ENCODE data around the gene PTPN14.

Gene PTPN14

GRCh38 chr1:214458541-214458940, 92.9 kb downstream of the PTPN14 start:
- DNase-seq (ENCODE audit: low read depth in 2 of 3, low spot score in 2 of 3): no peak

- DNase-seq (ENCODE audit: low read depth in 2 of 3, low spot score in 2 of 3): no peak
These were observed 95.2 kb downstream of the PTPN14 start for GRCh38 chr1:214455971-214456867.

- no peak for DNase-seq (ENCODE audit: low read depth in 2 of 3, low spot score in 2 of 3)
These were observed 95.9 kb downstream of the PTPN14 start for GRCh38 chr1:214455479-214455878.

- DNase-seq (ENCODE audit: low read depth in 2 of 3, low spot score in 2 of 3): no peak
These were observed 96.6 kb downstream of the PTPN14 start for GRCh38 chr1:214454569-214455396.

GRCh38 chr1:214453109-214453722, 98.2 kb downstream of the PTPN14 start:
- no peak for DNase-seq (ENCODE audit: low read depth in 2 of 3, low spot score in 2 of 3)

- DNase-seq (ENCODE audit: low read depth in 2 of 3, low spot score in 2 of 3): no peak
These were observed 99.1 kb downstream of the PTPN14 start for GRCh38 chr1:214452152-214452784.

GRCh38 chr1:214451596-214451995, 99.8 kb downstream of the PTPN14 start:
- DNase-seq (ENCODE audit: low read depth in 2 of 3, low spot score in 2 of 3): no peak

GRCh38 chr1:214449371-214449770, 102.0 kb downstream of the PTPN14 start:
- DNase-seq (ENCODE audit: low read depth in 2 of 3, low spot score in 2 of 3): no peak

GRCh38 chr1:214448536-214448935, 102.9 kb downstream of the PTPN14 start:
- DNase-seq (ENCODE audit: low read depth in 2 of 3, low spot score in 2 of 3): no peak

GRCh38 chr1:214447557-214447871, 103.9 kb downstream of the PTPN14 start:
- no peak for DNase-seq (ENCODE audit: low read depth in 2 of 3, low spot score in 2 of 3)

- DNase-seq (ENCODE audit: low read depth in 2 of 3, low spot score in 2 of 3): no peak
These were observed 104.4 kb downstream of the PTPN14 start for GRCh38 chr1:214446772-214447556.

GRCh38 chr1:214445831-214446614, 105.4 kb downstream of the PTPN14 start:
- no peak for DNase-seq (ENCODE audit: low read depth in 2 of 3, low spot score in 2 of 3)

GRCh38 chr1:214445199-214445598, 106.2 kb downstream of the PTPN14 start:
- no peak for DNase-seq (ENCODE audit: low read depth in 2 of 3, low spot score in 2 of 3)

- no peak for DNase-seq (ENCODE audit: low read depth in 2 of 3, low spot score in 2 of 3)
These were observed 107.0 kb downstream of the PTPN14 start for GRCh38 chr1:214444182-214444939.

- no peak for DNase-seq (ENCODE audit: low read depth in 2 of 3, low spot score in 2 of 3)
These were observed 110.3 kb downstream of the PTPN14 start for GRCh38 chr1:214441119-214441518.

- DNase-seq (ENCODE audit: low read depth in 2 of 3, low spot score in 2 of 3): no peak
These were observed 111.0 kb downstream of the PTPN14 start for GRCh38 chr1:214440219-214440965.

GRCh38 chr1:214439352-214440119, 111.9 kb downstream of the PTPN14 start:
- peak in 1 of 3 experiments; percentile 18 for DNase-seq (ENCODE audit: low read depth in 2 of 3, low spot score in 2 of 3)

GRCh38 chr1:214438530-214438929, 112.9 kb downstream of the PTPN14 start:
- DNase-seq (ENCODE audit: low read depth in 2 of 3, low spot score in 2 of 3): no peak
